Kidney (tissue), 14 donors: Measurements from ENCODE around the gene DBP. TPM values are rescaled to one million over a fixed set of nuclear protein-coding genes. Genes with fewer than 3 reads are reported as not detected.
"Not testable (repeated sequence)": the region's sequence is repeated elsewhere in the genome, so short reads cannot be mapped to it uniquely, and the experiment has no call there.

Experiments used
- DNase-seq, 5 donors: peaks; one replicate each; pipeline ENCODE4 v3.0.0-alpha.2; 2013 to 2020
- FAIRE-seq: peaks from 2 replicates; lab custom pipeline; 2012; peaks lifted over from hg19 to GRCh38; lab: Jason Lieb, UNC
- H3K27ac ChIP-seq, 2 donors: one replicate each; pipeline ENCODE4 v1.7.0; 2013; ENCODE audit warnings: low read depth in 2 of 2, low read length in 2 of 2, inconsistent platforms in 1 of 2
- H3K27me3 ChIP-seq: one replicate; pipeline ENCODE4 v1.7.1; 2013; ENCODE audit warnings: low read length, inconsistent platforms; ENCODE audit not compliant: control insufficient read depth, insufficient read depth
- H3K36me3 ChIP-seq, 3 donors: one replicate each; pipeline versions ENCODE4 v1.7.0 to v1.7.1; 2013; ENCODE audit warnings: low read length in 3 of 3, control low read depth in 1 of 3, inconsistent platforms in 1 of 3; ENCODE audit not compliant: insufficient read depth in 3 of 3, control insufficient read depth in 2 of 3
- H3K4me1 ChIP-seq, 3 donors: one replicate each; pipeline versions ENCODE4 v1.7.0 to v1.7.1; 2013; ENCODE audit warnings: low read length in 3 of 3, inconsistent platforms in 1 of 3, low read depth in 1 of 3; ENCODE audit not compliant: control insufficient read depth in 2 of 3, insufficient read depth in 2 of 3
- H3K4me3 ChIP-seq, 3 donors: one replicate each; pipeline versions ENCODE4 v1.7.0 to v1.8.1; 2013; ENCODE audit warnings: low read length in 3 of 3, control low read depth in 1 of 3, inconsistent platforms in 1 of 3
- H3K9ac ChIP-seq, 3 donors: one replicate each; pipeline versions ENCODE4 v1.7.0 to v1.7.1; 2013; ENCODE audit warnings: low read length in 3 of 3, control low read depth in 1 of 3, inconsistent platforms in 1 of 3
- H3K9me3 ChIP-seq, 3 donors: one replicate each; pipeline versions ENCODE4 v1.7.0 to v1.7.1; 2013; ENCODE audit warnings: low read length in 3 of 3, control low read depth in 1 of 3, inconsistent platforms in 1 of 3; ENCODE audit not compliant: control insufficient read depth in 2 of 3, insufficient read depth in 1 of 3
- intact Hi-C: fragments of 100-400 bp; cut with DNase I; formaldehyde crosslinking; loops from one replicate; pipeline ENCODE4 v1.11.1; 2022
- polyA plus RNA-seq: library from polyadenylated mRNA; stranded (reverse); fragments of 350-450 nt; fragmentation: Illumina TruSeq; extraction: RNeasy Lipid Tissue Mini Kit (QIAGEN cat#74804); gene quantifications from one replicate; pipeline ENCODE4 v1.2.3, GENCODE V29; 2014; ENCODE audit warnings: low read depth, low replicate concordance; ENCODE audit not compliant: insufficient read depth
- total RNA-seq: library from RNA; stranded (reverse); fragmentation: NEBNext Ultra II Directional; extraction: Animal tissue kit (Norgen Biotek cat#: 25700); gene quantifications from one replicate; pipeline ENCODE4 v1.2.1, GENCODE V29; 2021
- TF ChIP-seq, protein P1 (sequence below): IDR thresholded peaks from 3 replicates; pipeline ENCODE4 v1.5.1; 2012; ENCODE audit warnings: mild to moderate bottlenecking, moderate library complexity, borderline replicate concordance; ENCODE audit not compliant: insufficient read depth; ENCODE audit errors: extremely low read depth
- donor health status: control.
- donor health status: control.
- donor health status: control.
- donor health status: control.
- donor health status: control.
- donor health status: DM: yes; HTN: yes; CAD: no.
- donor health status: Normal renal cell carcinoma (clear cell type).

The DBP gene
- total and polyA plus RNA-seq, 2 donors from 2014 or later, result 14.5 to 20.4 TPM

DNA sequence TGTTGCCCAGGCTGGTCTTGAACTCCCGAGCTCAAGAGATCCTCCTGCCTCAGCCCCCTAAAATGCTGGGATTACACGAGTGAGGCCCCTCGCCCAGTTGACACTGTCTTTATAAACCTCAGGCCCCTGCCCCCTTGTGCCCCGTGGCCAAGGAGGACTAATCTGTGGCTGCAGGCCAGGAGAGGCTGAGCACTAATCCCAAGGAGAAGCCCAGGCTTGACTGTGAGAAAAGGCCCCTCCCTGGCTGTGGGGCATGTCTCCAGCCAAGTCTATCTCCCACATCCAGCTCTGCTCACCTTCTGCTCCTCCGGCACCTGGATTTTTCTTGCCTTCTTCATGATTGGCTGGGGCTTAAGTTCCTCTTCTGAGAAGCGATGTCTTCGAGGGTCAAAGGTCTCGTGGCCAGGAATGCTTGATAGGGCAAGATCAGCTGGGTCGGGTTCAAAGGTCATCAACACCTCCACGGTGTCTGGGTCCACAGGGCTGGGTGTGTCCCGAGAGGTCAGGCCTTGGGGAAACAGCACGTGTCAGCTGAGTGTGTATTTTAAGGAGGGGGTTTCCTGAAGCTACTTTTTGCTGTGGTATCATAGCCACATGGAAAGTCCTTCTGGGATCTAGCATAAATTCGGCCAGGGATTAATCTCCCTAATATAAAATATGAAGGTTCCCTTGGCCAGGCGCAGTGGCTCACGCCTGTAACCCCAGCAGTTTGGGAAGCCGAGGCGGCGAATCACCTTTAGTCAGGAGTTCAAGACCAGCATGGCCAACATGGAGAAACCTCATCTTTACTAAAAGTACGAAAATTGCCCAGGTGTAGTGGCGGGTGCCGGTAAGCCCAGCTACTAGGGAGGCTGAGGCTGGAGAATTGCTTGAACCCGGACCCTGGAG, 3.8 kb downstream of the DBP start:
- TF ChIP-seq, protein P1, sequence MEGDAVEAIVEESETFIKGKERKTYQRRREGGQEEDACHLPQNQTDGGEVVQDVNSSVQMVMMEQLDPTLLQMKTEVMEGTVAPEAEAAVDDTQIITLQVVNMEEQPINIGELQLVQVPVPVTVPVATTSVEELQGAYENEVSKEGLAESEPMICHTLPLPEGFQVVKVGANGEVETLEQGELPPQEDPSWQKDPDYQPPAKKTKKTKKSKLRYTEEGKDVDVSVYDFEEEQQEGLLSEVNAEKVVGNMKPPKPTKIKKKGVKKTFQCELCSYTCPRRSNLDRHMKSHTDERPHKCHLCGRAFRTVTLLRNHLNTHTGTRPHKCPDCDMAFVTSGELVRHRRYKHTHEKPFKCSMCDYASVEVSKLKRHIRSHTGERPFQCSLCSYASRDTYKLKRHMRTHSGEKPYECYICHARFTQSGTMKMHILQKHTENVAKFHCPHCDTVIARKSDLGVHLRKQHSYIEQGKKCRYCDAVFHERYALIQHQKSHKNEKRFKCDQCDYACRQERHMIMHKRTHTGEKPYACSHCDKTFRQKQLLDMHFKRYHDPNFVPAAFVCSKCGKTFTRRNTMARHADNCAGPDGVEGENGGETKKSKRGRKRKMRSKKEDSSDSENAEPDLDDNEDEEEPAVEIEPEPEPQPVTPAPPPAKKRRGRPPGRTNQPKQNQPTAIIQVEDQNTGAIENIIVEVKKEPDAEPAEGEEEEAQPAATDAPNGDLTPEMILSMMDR, result no peak
- DNase-seq (peak in 2 of 5 donors; percentile 77 to 84), FAIRE-seq (no peak)
- Histone ChIP-seq H3K9ac (peak overlapping the region in 2 of 3 donors; percentile 87 to 97), H3K27me3 (no peaks in the 10 kb centered on the region), H3K4me1 (peaks cover 5 to 30% (median 30%) of the 10 kb centered on the region in 3 donors), H3K9me3 (no peaks in the 10 kb centered on the region), H3K27ac (peak overlapping the region; percentile 78 to 98), H3K36me3 (peaks cover 0 to 6% (median 5%) of the 10 kb centered on the region in 3 donors), H3K4me3 (peak overlapping the region in 1 of 3 donors; percentile 63)
- intact Hi-C loops, result no loop called here

DNA sequence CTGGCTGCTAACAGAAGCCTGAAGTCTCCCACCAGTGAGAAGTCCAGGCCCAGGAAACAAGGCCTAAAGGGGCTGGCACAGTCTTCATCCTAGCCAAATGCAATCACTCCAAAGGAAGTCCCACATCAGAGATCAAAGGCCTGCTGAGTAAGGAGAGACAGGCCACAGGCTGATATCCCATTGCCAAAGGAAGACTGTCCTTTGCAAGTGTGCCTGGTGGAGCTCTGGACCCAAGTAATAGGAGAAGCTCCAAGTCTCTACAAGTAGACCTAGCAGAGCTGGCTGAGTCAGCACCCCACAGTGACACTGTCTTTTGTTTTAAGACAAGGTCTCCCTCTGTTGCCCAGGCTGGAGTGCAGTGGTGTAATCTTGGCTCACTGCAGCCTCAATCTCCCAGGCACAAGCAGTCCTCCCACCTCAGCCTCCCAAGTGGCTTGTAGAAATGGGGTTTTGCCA, 4.5 kb downstream of the DBP start:
- Histone ChIP-seq H3K9me3 (no peaks in the 10 kb centered on the region), H3K4me3 (peak overlapping the region in 1 of 3 donors; percentile 5), H3K9ac (no peak overlapping the region), H3K4me1 (peaks cover 4 to 28% (median 28%) of the 10 kb centered on the region in 3 donors), H3K36me3 (peaks cover 0 to 6% (median 5%) of the 10 kb centered on the region in 3 donors), H3K27me3 (no peaks in the 10 kb centered on the region), H3K27ac (no peak overlapping the region)
- DNase-seq (peak in 4 of 5 donors; percentile 52 to 77 (median 62)), FAIRE-seq (no peak)
- intact Hi-C loops, result no loop called here
- TF ChIP-seq, protein P1, result no peak

DNA sequence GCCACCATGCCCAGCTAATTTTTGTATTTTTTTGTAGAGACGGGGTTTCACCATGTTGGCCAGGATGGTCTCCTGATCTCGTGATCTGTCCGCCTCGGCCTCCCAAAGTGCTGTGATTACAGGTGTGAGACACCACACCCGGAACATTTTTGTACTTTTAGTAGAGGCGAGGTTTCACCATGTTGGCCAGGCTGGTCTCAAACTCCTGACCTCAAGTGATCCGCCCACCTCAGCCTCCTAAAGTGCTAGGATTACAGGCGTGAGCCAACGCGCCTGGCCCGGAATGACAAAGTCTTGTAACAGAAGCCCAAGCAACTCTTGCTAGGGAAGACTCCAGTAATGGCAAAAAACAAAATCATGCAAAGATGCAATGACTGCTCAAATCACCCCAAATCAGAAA, 4.9 kb downstream of the DBP start:
- H3K9ac ChIP-seq, H3K27ac ChIP-seq, FAIRE-seq, intact Hi-C loops, H3K27me3 ChIP-seq, H3K9me3 ChIP-seq, H3K4me3 ChIP-seq, H3K36me3 ChIP-seq, DNase-seq: not testable (repeated sequence)
- peaks cover 4 to 31% (median 28%) of the 10 kb centered on the region in 3 donors for H3K4me1 ChIP-seq

DNA sequence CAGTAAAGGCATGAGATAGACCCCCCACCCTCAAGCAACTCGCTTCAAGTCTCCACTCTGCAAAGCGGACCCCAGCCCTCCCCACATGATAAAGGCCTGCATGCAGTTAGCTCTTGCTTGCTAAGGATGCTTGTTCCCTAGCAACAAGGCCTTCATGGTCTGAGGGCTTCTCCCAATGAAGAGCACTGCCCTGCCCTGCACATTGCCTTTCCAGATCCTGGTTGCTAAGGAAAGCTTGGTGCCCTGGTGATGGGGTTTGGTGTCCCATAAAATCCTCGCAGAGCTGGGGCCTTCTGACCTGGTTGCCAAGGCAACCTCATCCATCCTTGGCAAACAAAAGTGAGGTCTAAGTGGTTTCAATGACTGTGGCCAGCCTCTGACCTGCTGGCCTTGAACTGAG, 6.0 kb downstream of the DBP start:
- no peak overlapping the region for H3K9ac ChIP-seq
- no peak for FAIRE-seq
- peak in 4 of 5 donors; percentile 53 to 73 (median 59) for DNase-seq
- peaks cover 0 to 6% (median 5%) of the 10 kb centered on the region in 3 donors for H3K36me3 ChIP-seq
- TF ChIP-seq, protein P1, result no peak
- peak overlapping the region in 1 of 2 donors; percentile 51 for H3K27ac ChIP-seq
- intact Hi-C loops, result no loop called here
- H3K27me3 ChIP-seq, result no peaks in the 10 kb centered on the region
- no peaks in the 10 kb centered on the region for H3K9me3 ChIP-seq
- H3K4me1 ChIP-seq, result peaks cover 4 to 31% (median 28%) of the 10 kb centered on the region in 3 donors
- no peak overlapping the region for H3K4me3 ChIP-seq
